ENCODE measurements around the gene CACNA1E.
"Not testable (repeated sequence)": the region's sequence is repeated elsewhere in the genome, so short reads cannot be mapped to it uniquely, and the experiment has no call there.

The CACNA1E gene

DNA sequence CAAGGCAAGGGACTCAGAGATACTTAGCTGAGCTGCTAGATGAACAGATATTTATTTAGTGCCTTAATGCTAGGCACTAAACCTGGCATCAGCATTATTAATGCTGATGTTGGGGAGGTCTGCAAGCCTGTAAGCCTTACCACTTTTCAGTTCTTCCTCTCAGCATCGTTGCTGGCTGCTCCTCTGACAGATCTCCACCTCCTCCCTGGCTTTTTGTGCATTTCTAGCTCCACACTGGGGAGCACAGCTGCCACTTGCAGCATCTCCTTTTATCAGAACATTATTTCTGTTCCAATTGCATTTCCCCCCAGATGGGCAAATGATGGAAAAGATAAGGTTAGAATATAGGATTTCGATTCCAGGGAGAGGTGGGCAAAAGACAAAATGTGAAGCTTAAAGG is 34.8 kb downstream of the CACNA1E start:
- DNase-seq, result no peak

DNA sequence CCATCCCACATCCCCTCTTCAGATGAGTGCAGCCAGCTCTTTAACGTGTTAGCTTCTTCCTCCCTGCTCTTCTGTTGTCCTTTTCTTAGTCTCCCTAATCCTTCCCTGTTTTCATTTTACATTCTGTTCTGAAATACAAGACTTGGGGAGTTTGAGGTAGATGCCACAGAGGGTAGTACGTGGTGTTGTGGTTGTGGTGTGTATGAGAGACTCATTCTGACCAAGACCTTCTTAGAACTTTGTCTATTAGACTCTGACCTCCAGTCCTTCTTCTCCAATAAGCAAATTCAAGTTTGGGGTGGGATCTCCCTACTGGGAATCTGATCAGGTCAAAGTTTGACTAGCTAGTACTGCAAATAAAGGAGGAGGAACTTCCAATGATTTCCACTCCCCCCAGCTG is 39.5 kb downstream of the CACNA1E start:
- DNase-seq, result no peak

DNA sequence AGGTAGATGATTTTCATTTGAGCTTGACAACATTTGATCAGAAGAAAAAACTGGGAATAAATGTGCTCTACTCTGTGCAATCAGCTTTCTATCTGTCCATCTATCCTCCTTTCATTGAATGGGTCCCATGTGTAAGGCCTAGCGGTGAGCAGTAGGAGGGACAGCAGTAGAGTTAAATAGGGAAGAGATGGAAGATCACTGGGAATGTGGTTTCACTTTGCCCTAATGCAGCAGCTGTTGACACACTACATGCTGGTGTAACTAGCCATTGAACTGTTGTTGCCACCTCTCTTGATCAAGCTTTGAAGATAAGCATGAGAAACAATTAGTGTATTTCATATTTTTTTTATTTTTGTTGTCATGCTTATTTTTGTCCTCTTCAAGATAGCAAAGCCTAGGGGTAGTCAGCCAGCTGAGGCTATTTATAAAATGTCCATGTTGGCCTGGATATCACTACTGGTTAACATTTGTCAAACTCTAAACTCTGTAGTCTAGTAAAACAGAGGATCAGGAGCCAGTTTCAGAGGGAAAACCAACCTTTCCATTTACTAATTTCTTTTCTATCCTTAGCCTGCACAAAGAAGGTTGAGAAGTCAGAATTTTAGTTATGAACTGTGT is 41.9 kb downstream of the CACNA1E start:
- no peak for DNase-seq

DNA sequence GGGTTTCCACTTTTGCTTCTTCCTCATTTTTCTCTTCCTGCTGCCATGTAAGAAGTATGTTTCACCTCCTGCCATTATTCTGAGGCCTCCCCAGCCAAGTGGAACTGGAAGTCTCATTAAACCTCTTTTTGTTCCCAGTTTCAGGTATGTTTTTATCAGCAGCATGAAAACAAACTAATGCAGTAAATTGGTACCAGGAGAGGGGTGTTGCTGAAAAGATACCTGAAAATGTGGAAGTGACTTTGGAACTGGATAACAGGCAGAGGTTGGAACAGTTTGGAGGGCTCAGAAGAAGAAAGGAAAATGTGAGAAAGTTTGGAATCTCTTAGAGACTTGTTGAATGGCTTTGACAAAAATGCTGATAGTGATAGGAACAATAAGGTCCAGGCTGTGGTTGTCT is 44.9 kb downstream of the CACNA1E start:
- DNase-seq, result not testable (repeated sequence)

DNA sequence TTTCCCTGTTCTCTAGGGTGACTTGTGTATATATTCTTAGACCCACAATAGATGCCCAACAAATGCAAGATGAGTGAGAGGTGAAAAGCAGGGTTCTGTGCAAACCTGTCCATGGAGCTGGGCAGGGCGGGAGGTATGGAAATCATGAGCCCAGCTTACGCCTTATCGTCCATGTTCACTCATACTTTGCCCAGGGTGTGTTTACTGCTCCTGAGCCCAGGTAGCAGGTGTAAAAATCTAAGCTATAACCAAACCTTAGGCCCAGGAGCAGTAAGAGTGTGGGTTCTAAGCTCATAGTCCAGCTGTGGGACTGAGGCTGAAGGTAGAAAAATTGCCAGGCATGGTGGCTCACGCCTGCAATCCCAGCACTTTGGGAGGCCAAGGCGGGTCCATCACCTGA is 48.1 kb downstream of the CACNA1E start:
- no peak for DNase-seq

DNA sequence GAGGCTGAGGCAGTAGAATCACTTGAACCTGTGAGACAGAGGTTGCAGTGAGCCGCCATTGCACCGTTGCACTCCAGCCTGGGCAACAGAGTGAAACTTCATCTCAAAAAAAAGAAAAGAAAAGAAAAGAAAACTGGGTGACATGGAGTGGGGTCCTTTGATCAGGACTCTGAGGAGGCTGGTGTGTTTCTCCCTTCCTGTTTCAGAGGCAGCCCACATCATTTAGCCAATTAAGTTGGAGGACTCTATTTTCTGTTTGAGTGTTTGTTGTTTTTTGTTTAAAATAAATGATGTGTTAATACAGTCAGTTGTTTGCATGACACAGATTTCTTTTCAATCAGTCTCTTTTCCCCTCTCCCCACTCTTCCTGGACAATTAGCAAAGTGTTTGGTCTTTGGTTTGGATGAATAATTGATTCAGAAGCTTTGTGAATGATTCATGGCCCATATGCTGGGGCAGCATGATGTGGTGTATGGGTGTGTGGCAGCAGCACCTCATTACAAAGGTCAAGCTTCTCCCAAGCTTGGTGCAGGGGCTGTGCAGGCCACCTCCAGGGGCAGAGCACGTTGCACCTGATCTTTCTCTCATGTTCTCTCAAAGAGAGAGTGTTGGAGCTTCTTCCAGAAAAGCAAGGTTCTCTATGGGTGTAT is 48.8 kb downstream of the CACNA1E start:
- DNase-seq, result no peak

DNA sequence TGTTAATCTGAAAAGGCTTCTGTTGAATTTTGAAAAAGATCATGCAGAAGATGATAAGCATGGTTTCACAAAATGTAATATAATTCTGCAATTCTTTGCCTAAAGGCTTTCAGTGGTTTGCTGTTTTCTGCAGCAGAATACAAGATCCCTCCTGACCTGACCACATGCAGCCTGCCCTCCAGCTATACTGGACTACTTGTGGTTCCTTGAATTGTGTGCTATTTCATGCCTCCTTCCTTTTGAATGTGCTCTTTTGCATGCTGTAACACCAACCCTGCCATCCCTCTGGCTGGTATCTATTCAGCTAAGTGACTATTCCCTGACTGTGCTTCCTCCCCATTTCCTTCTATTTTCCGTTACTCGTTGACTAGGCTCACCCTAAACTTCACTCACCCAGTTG is 55.5 kb downstream of the CACNA1E start:
- DNase-seq, result no peak

DNA sequence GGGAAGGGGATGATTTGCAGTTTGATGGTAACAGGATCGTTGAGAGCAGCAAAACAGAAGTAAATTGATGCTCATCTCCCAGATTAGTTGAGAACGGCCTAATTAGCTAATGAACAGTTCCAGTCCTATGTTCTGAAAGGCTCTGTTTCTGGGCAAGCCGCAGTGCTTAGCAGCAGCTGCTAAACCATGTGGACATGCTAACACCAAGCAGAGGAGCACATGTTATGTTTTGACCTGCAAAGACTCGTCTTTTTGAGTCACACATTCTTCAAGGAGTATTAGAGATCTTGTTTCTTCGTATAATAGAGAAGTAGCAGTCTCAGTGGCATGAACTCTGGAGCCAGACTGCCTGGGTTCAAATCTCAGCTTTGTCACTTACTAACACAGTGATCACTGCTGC is 58.1 kb downstream of the CACNA1E start:
- DNase-seq, result no peak

DNA sequence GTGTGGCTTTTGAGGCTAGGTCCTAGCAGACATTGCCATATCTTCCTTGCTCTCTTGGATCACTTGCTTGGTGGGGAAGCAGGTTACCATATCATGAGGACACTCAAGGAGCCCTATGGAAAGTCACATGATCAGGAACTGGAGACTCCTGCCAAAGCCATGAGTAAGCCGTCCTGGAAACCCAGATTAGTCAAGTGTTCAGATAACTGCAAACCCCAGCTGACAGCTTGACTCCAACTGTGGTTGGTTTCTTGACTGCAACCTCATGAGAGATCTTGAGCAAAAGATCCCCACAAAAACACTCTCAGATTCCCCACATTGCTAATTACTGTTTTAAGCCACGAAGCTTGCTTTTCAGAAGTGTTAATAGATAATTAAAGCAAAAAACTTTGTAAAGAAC is 58.6 kb downstream of the CACNA1E start:
- DNase-seq, result no peak

DNA sequence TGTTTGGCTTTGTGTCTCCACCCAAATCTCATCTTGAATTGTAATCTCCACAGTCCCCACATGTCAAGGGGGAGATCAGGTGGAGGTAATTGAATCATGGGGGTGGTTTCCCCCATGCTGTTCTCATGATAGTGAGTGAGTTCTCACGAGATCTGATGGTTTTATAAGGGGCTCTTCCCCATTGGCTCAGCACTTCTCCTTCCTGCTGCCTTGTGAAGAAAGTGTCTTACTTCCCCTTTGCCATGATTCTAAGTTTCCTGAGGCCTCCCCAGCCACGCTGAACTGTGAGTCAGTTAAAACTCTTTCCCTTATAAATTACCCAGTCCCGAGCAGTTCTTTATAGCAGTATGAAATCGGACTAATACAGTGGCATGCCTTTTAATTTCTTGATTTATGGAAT is 59.1 kb downstream of the CACNA1E start:
- not testable (repeated sequence) for DNase-seq

DNA sequence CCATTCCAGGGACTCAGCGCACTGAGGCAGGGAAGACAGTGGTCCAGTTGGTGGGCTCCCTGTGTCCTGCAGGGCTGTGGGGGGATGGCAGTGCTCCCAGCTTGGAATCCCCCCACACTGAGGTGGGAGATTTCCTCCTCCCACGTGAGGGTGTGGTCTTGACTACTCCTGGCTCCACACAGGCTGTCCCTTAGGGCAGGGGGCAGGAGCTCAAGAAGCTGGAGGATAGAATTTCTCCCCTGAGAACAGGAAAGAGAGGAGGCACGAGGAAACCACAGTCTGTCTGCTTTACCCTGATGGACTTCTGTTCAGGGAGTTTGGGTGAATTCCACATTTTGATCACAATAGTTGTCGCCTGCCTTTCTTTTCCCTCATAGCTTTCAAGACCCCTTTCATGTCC is 62.1 kb downstream of the CACNA1E start:
- DNase-seq, result no peak

DNA sequence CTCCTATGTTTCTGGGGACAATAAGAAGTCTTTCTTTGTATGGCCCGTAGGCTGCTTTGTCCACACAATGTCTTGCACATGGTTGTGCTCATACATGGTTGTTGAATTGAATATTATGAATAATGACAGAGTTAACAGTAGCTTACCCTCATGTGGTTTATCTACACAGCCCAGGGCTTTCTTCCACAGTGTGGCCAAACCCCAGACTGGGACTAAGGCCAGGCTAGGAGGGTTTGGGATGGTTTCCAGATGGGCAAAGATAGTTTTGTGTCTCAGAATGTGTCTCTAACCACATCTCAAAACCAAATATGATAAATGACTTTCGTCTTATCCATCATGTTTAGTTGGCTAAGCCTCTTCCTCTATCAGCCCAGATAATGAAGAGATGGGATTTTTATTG is 65.2 kb downstream of the CACNA1E start:
- no peak for DNase-seq

DNA sequence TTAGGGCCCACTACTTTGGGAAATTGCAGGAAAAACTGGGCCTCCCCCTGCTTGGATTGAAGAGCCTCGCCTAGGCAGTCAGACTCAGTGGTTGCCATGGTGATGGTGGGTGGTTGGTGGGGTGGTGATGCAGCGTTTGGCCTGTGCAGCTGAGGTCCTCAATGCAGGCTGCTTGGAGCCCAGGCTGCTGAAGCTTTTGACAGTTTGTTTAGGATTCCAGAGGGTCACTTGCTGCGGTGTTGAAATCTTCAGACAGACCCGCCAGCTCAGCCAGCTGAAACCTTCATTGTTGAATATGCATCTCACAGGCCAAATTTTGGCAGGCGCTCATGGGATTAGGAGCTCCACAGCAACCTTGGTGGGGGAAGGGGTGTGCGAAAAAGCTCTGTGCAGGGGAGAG is 67.9 kb downstream of the CACNA1E start:
- no peak for DNase-seq

DNA sequence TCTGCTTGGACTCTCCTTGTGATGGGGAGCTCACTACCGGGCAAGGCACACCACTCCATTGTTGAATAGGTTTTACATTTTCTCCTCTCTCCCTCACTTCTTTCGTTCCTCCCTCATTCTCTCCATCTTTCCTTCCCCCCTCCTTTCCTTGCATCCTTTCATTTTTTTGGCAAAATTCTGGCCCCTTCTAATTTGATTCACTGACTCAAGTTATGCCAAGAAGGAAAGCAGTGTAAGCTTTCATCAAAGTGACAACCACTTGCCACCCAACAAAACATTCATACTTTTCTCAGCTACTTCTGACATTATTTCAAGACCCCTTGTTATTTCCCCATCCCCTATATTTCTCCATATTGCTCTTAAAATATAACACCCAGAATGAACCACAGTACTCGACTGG is 68.4 kb downstream of the CACNA1E start:
- DNase-seq, result no peak

DNA sequence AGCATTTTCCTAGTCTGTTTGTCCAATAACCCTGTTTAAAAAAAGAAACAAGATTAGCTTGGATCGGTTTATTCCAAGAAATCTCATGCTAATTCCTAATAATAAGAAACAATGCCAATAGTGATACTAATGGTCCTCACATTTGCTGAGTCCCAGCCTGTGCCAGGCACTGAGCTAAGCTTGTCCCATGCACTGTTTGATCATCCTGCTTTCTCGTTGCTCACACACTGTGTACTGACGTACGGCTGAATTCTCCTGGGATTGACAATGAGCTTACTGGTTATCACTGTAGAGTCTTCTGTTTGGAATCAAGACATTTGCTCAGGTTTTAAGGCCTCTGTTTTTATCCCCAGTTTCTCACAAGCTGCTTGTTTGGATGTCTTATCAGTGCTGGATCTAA is 71.1 kb downstream of the CACNA1E start:
- no peak for DNase-seq

DNA sequence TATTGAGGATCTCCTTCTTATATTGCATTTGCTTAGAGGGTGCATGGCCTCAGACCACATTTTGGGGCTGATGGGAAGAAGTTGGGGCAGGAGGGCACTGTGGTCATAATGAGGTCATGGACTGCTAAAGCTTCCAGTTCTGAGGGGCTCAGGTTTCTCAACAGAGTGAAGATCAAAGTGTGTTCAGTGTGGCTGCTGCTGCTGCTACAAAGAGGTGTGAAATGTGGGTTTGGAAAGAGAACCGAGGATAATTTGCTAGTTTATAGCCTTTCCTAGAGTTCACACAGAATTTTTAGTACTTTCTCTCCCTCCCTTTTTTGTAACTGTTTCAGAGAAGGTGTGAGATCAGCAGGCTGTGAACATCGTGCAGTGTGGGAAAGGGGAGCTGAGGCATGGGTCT is 73.3 kb downstream of the CACNA1E start:
- DNase-seq, result no peak

DNA sequence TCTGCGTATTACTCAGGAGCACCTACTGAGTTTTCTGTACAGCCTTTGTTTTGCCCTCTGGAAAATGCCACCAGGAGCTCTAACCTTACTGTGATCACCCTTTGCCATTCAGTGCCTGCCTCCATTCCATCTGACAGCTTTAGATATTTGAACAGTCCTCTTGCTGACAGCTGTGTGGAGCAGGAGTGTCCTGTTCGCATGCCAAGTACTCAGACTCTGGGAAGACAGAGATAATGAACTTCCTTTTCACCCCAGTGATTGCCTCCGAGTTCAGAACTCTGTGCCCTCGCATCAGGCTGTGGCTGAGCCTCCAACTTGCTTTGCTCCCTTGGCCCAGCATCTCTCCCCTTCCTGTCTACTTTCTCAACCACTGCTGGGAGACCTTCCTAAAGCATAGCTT is 74.0 kb downstream of the CACNA1E start:
- no peak for DNase-seq

DNA sequence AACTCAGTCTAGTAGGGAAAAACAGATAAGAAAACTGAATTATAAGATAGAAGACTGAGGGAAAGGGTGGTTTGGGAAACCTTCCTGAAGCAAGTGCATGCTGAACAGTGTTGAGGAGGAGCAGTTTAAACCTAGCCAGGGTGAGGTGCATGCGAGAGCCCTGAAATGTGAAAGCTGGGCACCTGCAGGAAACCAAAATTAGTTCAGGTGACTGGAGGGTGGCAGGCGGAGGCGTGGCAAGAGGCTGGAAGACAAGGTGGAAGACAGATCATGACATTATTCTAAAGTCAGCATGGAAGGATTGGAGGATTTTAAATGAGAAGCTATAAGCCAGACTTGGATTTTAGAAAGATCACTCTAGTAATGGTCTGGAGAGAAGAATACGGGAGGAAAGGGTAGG is 75.1 kb downstream of the CACNA1E start:
- DNase-seq, result no peak

DNA sequence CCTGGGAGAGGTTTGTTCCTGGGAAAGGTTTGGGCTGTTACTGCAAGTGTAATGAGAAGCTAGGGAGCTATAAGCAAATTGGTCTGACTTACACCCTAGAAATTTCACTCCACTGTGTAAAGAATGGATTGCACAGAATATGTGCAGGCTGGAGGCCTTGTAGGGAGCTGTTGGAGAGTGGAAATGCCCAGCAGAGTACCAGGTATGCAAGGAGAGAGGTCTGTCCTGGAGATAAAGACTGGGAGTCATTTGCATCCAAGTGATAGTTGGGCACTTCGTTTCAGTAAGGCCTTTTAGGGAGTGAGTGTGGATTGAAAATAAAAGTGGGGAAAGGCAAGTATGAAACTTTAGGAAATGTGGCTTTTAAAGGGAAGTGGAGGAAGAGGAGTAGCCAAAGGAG is 75.8 kb downstream of the CACNA1E start:
- no peak for DNase-seq

DNA sequence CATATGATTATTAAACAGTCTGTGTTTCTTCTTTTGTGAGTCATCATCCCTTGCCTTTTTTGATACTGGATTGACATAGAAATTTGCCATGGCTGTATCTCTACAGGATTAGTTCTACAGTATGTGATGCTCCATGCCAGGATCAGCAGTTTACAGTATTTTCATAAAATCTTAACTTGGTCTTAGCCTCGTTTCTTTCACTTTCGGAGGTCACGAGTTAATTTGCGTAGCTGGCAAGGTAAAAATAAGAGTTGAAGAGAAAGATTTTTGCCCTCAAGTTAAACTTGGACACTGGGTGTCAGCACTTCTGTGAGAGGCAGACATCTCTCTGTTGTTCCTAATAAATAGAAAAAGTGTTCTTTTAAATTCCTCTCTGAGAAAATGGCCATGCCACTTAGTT is 79.1 kb downstream of the CACNA1E start:
- no peak for DNase-seq

DNA sequence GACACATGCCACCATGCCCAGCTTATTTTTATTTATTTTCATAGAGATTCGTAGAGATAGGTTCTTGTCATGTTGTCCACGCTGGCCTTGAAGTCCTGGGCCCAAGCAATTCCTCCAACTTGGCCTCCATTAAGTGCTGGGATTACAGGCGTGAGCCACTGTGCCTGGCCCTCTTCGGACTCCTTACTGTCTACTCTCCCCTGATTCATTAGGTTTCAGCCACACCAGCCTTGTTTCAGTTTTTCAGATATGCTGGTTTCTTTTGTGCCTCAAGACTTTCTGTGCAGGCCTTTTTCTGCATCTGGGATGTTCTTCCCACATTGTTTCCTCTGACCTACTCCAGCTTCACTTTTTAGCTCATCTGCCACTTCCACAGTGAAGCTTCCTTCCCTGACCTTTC is 85.4 kb downstream of the CACNA1E start:
- DNase-seq, result no peak

DNA sequence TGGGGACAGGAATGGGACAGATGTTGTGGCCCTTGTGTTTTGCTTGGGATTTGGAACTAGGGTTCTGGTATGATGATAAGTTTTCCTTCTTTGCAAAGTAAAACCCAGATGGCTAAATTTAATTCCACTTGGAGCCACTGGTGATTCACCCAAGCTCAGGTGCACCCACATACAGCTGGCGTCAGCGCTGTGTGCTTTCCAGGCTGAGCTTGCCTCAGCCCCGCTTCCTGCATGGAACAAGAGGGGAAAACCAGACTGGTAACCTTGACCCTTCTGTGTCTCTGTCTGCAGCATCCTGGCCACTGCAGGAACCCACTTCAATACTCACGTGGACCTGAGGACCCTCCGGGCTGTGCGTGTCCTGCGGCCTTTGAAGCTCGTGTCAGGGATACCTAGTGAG is 94.2 kb downstream of the CACNA1E start:
- no peak for DNase-seq

DNA sequence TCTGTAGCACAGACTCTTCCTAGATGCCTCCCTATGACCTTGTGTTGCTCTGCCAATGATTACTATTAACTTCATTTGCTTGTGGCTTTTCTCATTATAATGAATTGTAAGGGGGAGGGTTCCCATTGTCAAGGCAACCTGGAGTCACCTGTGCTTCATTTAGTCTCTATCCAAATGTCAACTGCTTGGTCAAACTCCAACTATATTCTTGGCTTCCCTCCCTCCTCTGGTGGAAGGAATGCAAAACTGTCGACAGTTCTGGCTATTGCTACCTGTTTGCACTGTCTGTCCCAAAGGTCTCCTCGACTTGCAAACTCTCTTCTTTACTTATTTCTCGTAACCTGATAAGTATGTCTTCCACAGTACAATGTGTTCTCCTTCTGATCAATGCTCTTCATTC is 100.3 kb downstream of the CACNA1E start:
- DNase-seq, result no peak

DNA sequence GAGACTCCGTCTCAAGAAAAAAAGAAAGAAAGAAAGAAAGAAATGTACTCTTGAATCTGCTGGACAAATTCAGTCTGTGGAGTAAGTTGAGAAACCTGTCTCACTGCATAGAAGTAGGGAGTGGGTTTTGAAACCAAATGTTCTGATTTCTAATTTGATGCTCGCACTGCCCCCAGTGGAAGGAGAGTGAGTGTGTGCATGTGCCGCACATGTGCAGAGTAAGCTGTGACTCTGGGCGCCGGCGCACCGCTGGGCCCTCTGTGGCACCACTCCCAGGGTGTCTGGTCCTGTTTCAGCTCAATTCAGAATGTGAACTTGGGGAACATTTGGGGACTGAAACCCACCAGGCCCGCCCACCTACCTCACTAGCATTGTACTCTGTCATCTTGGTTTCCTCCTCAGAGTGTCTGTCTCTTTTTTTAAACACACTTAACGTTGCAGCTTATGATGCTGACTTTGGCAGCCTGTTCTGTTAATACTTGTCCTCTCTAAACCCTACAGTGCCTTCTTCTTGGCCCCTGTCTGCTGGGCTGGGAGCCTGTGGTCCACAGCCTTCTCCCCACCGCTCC is 104.6 kb downstream of the CACNA1E start:
- no peak for DNase-seq

DNA sequence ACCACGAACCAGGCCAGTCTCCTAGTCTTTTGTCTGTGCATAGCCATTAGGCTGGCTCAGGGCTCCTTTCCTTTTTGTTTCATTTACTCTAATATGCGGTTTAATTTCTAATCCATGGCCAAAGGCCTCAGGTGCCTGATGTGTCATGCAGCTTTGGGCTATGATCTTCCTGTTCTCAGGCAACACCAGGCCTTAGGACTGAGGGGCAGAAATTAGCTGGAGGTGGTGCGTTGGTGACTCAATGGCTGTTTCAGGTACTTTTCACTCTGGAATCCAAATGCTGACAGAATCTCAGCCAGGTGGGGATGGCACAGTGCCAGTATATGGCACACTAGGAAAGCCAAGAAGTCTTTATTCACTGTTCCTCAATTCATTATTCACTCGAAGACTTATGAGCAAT is 105.3 kb downstream of the CACNA1E start:
- no peak for DNase-seq
